ENCODE results near the gene CDK3. TPM values are rescaled to one million over a fixed set of nuclear protein-coding genes. Genes with fewer than 3 reads are reported as not detected.
A peak's percentile ranks its signal among the peaks of the same experiment; 100 is the strongest.

CDK3 gene
- total RNA-seq, 1 experiment from 2014 or later = 8.5 TPM

GRCh38 chr17:75981019-75981615, 19.5 kb upstream of the CDK3 start:
- Histone ChIP-seq H3K9me3 (ENCODE audit: low read length) (no peaks in the 10 kb centered on the region), H2AFZ (ENCODE audit: low read length) (no peak overlapping the region), H3K27ac (ENCODE audit: low read length) (no peak overlapping the region), H3K9ac (ENCODE audit: low read length) (no peak overlapping the region), H3K4me2 (ENCODE audit: low read length) (peak overlapping the region; percentile 94), H4K20me1 (ENCODE audit: low read length) (no peaks in the 10 kb centered on the region), H3K9me2 (replicated peaks; ENCODE audit: low read length) (no peaks in the 10 kb centered on the region), H3K4me1 (ENCODE audit: insufficient read depth, low read length) (peaks cover 36% of the 10 kb centered on the region), H3K27me3 (ENCODE audit: low read length) (no peaks in the 10 kb centered on the region), H3F3A (ENCODE audit: low read length, unreplicated experiment) (peaks cover 5% of the 10 kb centered on the region), H3K4me3 (ENCODE audit: low read length) (no peak overlapping the region), H3K79me2 (ENCODE audit: low read length) (peaks cover 49% of the 10 kb centered on the region), H3K36me3 (ENCODE audit: low read depth, low read length) (peaks cover 5% of the 10 kb centered on the region; the same call in 1 of the 2 replicates)
- DNase-seq (no peak), ATAC-seq (no peak)
- POLR2A ChIA-PET (ENCODE audit: unreplicated experiment) = interaction anchor here (0.6 kb wide), 1 partner anchor 40 kb away, joined by 9 read pairs; the partner anchor contains the start of gene FBF1
- no TSS peak for BruUV-seq (replicated peaks)
- intact Hi-C loops (cut with micrococcal nuclease) = no loop called here
- TF ChIP-seq, protein P1, sequence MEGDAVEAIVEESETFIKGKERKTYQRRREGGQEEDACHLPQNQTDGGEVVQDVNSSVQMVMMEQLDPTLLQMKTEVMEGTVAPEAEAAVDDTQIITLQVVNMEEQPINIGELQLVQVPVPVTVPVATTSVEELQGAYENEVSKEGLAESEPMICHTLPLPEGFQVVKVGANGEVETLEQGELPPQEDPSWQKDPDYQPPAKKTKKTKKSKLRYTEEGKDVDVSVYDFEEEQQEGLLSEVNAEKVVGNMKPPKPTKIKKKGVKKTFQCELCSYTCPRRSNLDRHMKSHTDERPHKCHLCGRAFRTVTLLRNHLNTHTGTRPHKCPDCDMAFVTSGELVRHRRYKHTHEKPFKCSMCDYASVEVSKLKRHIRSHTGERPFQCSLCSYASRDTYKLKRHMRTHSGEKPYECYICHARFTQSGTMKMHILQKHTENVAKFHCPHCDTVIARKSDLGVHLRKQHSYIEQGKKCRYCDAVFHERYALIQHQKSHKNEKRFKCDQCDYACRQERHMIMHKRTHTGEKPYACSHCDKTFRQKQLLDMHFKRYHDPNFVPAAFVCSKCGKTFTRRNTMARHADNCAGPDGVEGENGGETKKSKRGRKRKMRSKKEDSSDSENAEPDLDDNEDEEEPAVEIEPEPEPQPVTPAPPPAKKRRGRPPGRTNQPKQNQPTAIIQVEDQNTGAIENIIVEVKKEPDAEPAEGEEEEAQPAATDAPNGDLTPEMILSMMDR (conservative IDR thresholded peaks at IDR 0.05; ENCODE audit: low read depth, low read length) = no peak
- CTCF ChIA-PET = no interaction called here

DNA sequence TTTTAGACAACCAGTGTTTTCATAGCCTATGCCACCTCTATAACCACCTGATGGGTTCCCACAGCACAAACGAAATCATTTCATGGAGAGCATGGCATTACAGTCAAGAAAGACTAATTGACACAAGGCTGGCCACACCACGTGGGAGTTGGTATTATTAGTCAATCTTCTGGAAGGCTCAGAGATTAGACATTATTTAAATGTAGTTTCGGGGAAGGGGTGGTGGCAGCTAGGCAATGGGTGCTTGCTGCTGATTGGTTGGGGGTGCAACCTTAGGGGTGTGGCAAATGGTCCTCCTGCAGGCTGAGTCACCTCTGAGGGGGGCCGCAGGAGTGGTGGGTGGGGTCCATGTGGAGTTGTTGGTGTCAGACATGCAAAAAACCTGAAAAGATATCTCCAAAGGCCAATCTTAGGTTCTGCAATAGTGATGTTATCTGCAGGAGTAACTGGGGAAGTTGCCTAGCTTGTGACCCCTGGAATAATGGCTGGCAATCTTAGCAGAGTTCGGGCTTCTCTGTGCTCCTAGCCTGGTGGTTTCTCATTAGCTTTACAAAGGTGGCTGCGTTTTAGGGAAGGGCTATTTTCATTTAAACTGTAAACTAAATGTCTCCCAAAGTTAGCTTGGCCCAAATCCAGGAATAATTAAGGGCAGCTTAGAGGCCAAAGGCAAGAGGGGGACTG, 17.0 kb upstream of the CDK3 start:
- Histone ChIP-seq H3K4me3 (ENCODE audit: low read length) (no peak overlapping the region), H3K9ac (ENCODE audit: low read length) (no peak overlapping the region), H4K20me1 (ENCODE audit: low read length) (no peaks in the 10 kb centered on the region), H3K4me1 (ENCODE audit: insufficient read depth, low read length) (peaks cover 21% of the 10 kb centered on the region), H3K4me2 (ENCODE audit: low read length) (no peak overlapping the region), H2AFZ (ENCODE audit: low read length) (no peak overlapping the region), H3K9me2 (replicated peaks; ENCODE audit: low read length) (no peaks in the 10 kb centered on the region), H3K27ac (ENCODE audit: low read length) (no peak overlapping the region), H3K79me2 (ENCODE audit: low read length) (peaks cover 26% of the 10 kb centered on the region), H3K9me3 (ENCODE audit: low read length) (no peaks in the 10 kb centered on the region), H3F3A (ENCODE audit: low read length, unreplicated experiment) (peaks cover 5% of the 10 kb centered on the region), H3K27me3 (ENCODE audit: low read length) (no peaks in the 10 kb centered on the region), H3K36me3 (ENCODE audit: low read depth, low read length) (peaks cover 3% of the 10 kb centered on the region; the same call in 1 of the 2 replicates)
- no TSS peak for BruUV-seq (replicated peaks)
- ATAC-seq (no peak), DNase-seq (no peak)
- intact Hi-C loops (cut with micrococcal nuclease) = no loop called here
- CTCF ChIA-PET = no interaction called here
- TF ChIP-seq, protein P1 (conservative IDR thresholded peaks at IDR 0.05; ENCODE audit: low read depth, low read length) = no peak
- TF ChIP-seq EZH2 (IDR thresholded peaks at IDR 0.05; ENCODE audit: low read length, unreplicated experiment) (no peak), EZH2phosphoT487 (IDR thresholded peaks at IDR 0.05; ENCODE audit: borderline replicate concordance, low read length) (no peak)
- POLR2A ChIA-PET (ENCODE audit: unreplicated experiment) = no interaction called here

- Histone ChIP-seq H4K20me1 (ENCODE audit: low read length) (no peaks in the 10 kb centered on the region), H3K9me2 (replicated peaks; ENCODE audit: low read length) (no peaks in the 10 kb centered on the region), H3K27me3 (ENCODE audit: low read length) (no peaks in the 10 kb centered on the region), H2AFZ (ENCODE audit: low read length) (no peak overlapping the region), H3K79me2 (ENCODE audit: low read length) (peaks cover 9% of the 10 kb centered on the region), H3K4me2 (ENCODE audit: low read length) (no peak overlapping the region), H3K36me3 (ENCODE audit: low read depth, low read length) (peaks cover 3% of the 10 kb centered on the region; the same call in 1 of the 2 replicates), H3K9ac (ENCODE audit: low read length) (no peak overlapping the region), H3F3A (ENCODE audit: low read length, unreplicated experiment) (peaks cover 5% of the 10 kb centered on the region), H3K27ac (ENCODE audit: low read length) (no peak overlapping the region), H3K9me3 (ENCODE audit: low read length) (no peaks in the 10 kb centered on the region), H3K4me1 (ENCODE audit: insufficient read depth, low read length) (peaks cover 7% of the 10 kb centered on the region), H3K4me3 (ENCODE audit: low read length) (no peak overlapping the region)
- BruUV-seq (replicated peaks) = no TSS peak
- no peak for ATAC-seq
- intact Hi-C loops (cut with micrococcal nuclease) = no loop called here
- TF ChIP-seq EZH2 (IDR thresholded peaks at IDR 0.05; ENCODE audit: low read length, unreplicated experiment) (no peak), EZH2phosphoT487 (IDR thresholded peaks at IDR 0.05; ENCODE audit: borderline replicate concordance, low read length) (no peak)
- TF ChIP-seq, protein P1 (conservative IDR thresholded peaks at IDR 0.05; ENCODE audit: low read depth, low read length) = no peak
- ChIA-PET CTCF (no interaction called here), POLR2A (ENCODE audit: unreplicated experiment) (no interaction called here)
- no peak for DNase-seq
These were observed 14.7 kb upstream of the CDK3 start for GRCh38 chr17:75985986-75986385.

Data from PC-3 (cell line).